ENCODE measurements around the gene TRMT11.

Gene TRMT11

DNA sequence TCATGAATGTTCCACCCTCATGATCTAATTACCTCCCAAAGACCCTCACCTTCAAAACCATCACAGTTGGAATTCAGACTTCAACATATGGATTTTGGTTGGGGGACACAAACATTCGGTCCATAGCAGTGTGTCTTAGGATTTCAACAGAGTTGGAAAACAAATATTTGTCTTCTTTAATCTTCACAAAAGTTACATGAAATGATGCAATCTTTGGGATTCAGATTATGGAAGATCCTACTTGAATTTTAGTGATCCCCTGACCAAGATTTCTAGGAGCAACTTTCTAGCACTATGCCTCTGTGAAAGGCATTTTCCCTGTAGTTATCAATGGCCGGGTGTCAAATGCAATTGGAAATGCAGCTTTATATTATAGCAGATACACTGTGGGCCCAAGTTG lies 86.5 kb downstream of the TRMT11 start:
- H3K4ac ChIP-seq (ENCODE audit: low read depth, low read length) = no peak overlapping the region
- no peaks in the 10 kb centered on the region for H3K79me1 ChIP-seq (ENCODE audit: low read length)
- H4K8ac ChIP-seq (ENCODE audit: low read depth, low read length) = no peak overlapping the region
- H2BK5ac ChIP-seq (ENCODE audit: low read depth, low read length, poor library complexity) = no peak overlapping the region
- no peak overlapping the region for H3K9ac ChIP-seq (ENCODE audit: low read length)
- no peak overlapping the region for H4K91ac ChIP-seq (ENCODE audit: low read depth, low read length)
- no peak overlapping the region for H2BK120ac ChIP-seq (ENCODE audit: insufficient read depth, low read length, poor library complexity)
- H2BK12ac ChIP-seq (ENCODE audit: low read length) = no peak overlapping the region
- no peaks in the 10 kb centered on the region for H3K36me3 ChIP-seq (ENCODE audit: control insufficient read depth in 1 of 2, insufficient read depth in 2 of 2, low read length in 2 of 2)
- no peak overlapping the region for H3K27ac ChIP-seq (ENCODE audit: low read depth, low read length)
- H3K14ac ChIP-seq (ENCODE audit: low read length) = no peak overlapping the region
- no peak overlapping the region for H2AFZ ChIP-seq (ENCODE audit: insufficient read depth, low read length, poor library complexity)
- H3K9me3 ChIP-seq (ENCODE audit: insufficient read depth, low read depth, low read length) = no peaks in the 10 kb centered on the region
- no peak overlapping the region for H4K12ac ChIP-seq (ENCODE audit: low read depth, low read length)
- no peaks in the 10 kb centered on the region for H3K27me3 ChIP-seq (ENCODE audit: insufficient read depth, low read length)
- H3K4me1 ChIP-seq (ENCODE audit: control insufficient read depth in 1 of 2, insufficient read depth in 2 of 2, low read length in 2 of 2) = no peaks in the 10 kb centered on the region
- H3K18ac ChIP-seq (ENCODE audit: low read length) = no peak overlapping the region
- WGBS (ENCODE audit: extremely low coverage, insufficient coverage, insufficient read length) = no CpG with 5 or more reads among the region's 2 CpGs
- no peak overlapping the region for H2AK5ac ChIP-seq (ENCODE audit: low read length)
- no peak overlapping the region for H3K23ac ChIP-seq (ENCODE audit: low read length)
- no peak for DNase-seq
- no peaks in the 10 kb centered on the region for H3K79me2 ChIP-seq (ENCODE audit: control insufficient read depth, insufficient read depth, low read length, poor library complexity)
- no peak overlapping the region for H3K4me2 ChIP-seq (ENCODE audit: low read length)
- H3K4me3 ChIP-seq (ENCODE audit: low read depth, low read length) = no peak overlapping the region

GRCh38 chr6:126075335-126076071 lies 89.2 kb downstream of the TRMT11 start:
- H3K79me2 ChIP-seq (ENCODE audit: control insufficient read depth, insufficient read depth, low read length, poor library complexity) = no peaks in the 10 kb centered on the region
- H4K12ac ChIP-seq (ENCODE audit: low read depth, low read length) = no peak overlapping the region
- WGBS (ENCODE audit: extremely low coverage, insufficient coverage, insufficient read length) = no CpG with 5 or more reads among the region's 4 CpGs
- no peak overlapping the region for H4K8ac ChIP-seq (ENCODE audit: low read depth, low read length)
- H3K18ac ChIP-seq (ENCODE audit: low read length) = no peak overlapping the region
- H3K14ac ChIP-seq (ENCODE audit: low read length) = no peak overlapping the region
- H3K4me2 ChIP-seq (ENCODE audit: low read length) = no peak overlapping the region
- no peak overlapping the region for H3K23ac ChIP-seq (ENCODE audit: low read length)
- H2AK5ac ChIP-seq (ENCODE audit: low read length) = no peak overlapping the region
- no peaks in the 10 kb centered on the region for H3K4me1 ChIP-seq (ENCODE audit: control insufficient read depth in 1 of 2, insufficient read depth in 2 of 2, low read length in 2 of 2)
- H3K27ac ChIP-seq (ENCODE audit: low read depth, low read length) = no peak overlapping the region
- no peak overlapping the region for H2BK5ac ChIP-seq (ENCODE audit: low read depth, low read length, poor library complexity)
- H3K4me3 ChIP-seq (ENCODE audit: low read depth, low read length) = no peak overlapping the region
- no peak overlapping the region for H4K91ac ChIP-seq (ENCODE audit: low read depth, low read length)
- no peaks in the 10 kb centered on the region for H3K9me3 ChIP-seq (ENCODE audit: insufficient read depth, low read depth, low read length)
- DNase-seq = no peak
- no peak overlapping the region for H3K4ac ChIP-seq (ENCODE audit: low read depth, low read length)
- no peak overlapping the region for H3K9ac ChIP-seq (ENCODE audit: low read length)
- H2BK120ac ChIP-seq (ENCODE audit: insufficient read depth, low read length, poor library complexity) = no peak overlapping the region
- no peaks in the 10 kb centered on the region for H3K27me3 ChIP-seq (ENCODE audit: insufficient read depth, low read length)
- H3K36me3 ChIP-seq (ENCODE audit: control insufficient read depth in 1 of 2, insufficient read depth in 2 of 2, low read length in 2 of 2) = no peaks in the 10 kb centered on the region
- H3K79me1 ChIP-seq (ENCODE audit: low read length) = no peaks in the 10 kb centered on the region
- H2BK12ac ChIP-seq (ENCODE audit: low read length) = no peak overlapping the region
- no peak overlapping the region for H2AFZ ChIP-seq (ENCODE audit: insufficient read depth, low read length, poor library complexity)

GRCh38 chr6:126076992-126077664 lies 90.8 kb downstream of the TRMT11 start:
- no peak overlapping the region for H3K4ac ChIP-seq (ENCODE audit: low read depth, low read length)
- H3K27ac ChIP-seq (ENCODE audit: low read depth, low read length) = no peak overlapping the region
- no peaks in the 10 kb centered on the region for H3K4me1 ChIP-seq (ENCODE audit: control insufficient read depth in 1 of 2, insufficient read depth in 2 of 2, low read length in 2 of 2)
- H3K23ac ChIP-seq (ENCODE audit: low read length) = no peak overlapping the region
- H2BK12ac ChIP-seq (ENCODE audit: low read length) = no peak overlapping the region
- no peak overlapping the region for H4K91ac ChIP-seq (ENCODE audit: low read depth, low read length)
- no peak overlapping the region for H2AK5ac ChIP-seq (ENCODE audit: low read length)
- no peak overlapping the region for H3K4me2 ChIP-seq (ENCODE audit: low read length)
- H3K9ac ChIP-seq (ENCODE audit: low read length) = no peak overlapping the region
- H3K14ac ChIP-seq (ENCODE audit: low read length) = no peak overlapping the region
- no peak overlapping the region for H2BK120ac ChIP-seq (ENCODE audit: insufficient read depth, low read length, poor library complexity)
- no CpG with 5 or more reads among the region's 3 CpGs for WGBS (ENCODE audit: extremely low coverage, insufficient coverage, insufficient read length)
- H2BK5ac ChIP-seq (ENCODE audit: low read depth, low read length, poor library complexity) = no peak overlapping the region
- no peak overlapping the region for H4K12ac ChIP-seq (ENCODE audit: low read depth, low read length)
- H3K79me2 ChIP-seq (ENCODE audit: control insufficient read depth, insufficient read depth, low read length, poor library complexity) = no peaks in the 10 kb centered on the region
- H2AFZ ChIP-seq (ENCODE audit: insufficient read depth, low read length, poor library complexity) = no peak overlapping the region
- no peaks in the 10 kb centered on the region for H3K36me3 ChIP-seq (ENCODE audit: control insufficient read depth in 1 of 2, insufficient read depth in 2 of 2, low read length in 2 of 2)
- no peak for DNase-seq
- H3K79me1 ChIP-seq (ENCODE audit: low read length) = no peaks in the 10 kb centered on the region
- no peak overlapping the region for H4K8ac ChIP-seq (ENCODE audit: low read depth, low read length)
- H3K18ac ChIP-seq (ENCODE audit: low read length) = no peak overlapping the region
- H3K9me3 ChIP-seq (ENCODE audit: insufficient read depth, low read depth, low read length) = no peaks in the 10 kb centered on the region
- no peak overlapping the region for H3K4me3 ChIP-seq (ENCODE audit: low read depth, low read length)
- no peaks in the 10 kb centered on the region for H3K27me3 ChIP-seq (ENCODE audit: insufficient read depth, low read length)

GRCh38 chr6:126077810-126078776 lies 91.8 kb downstream of the TRMT11 start:
- no peak overlapping the region for H2AK5ac ChIP-seq (ENCODE audit: low read length)
- H2BK5ac ChIP-seq (ENCODE audit: low read depth, low read length, poor library complexity) = no peak overlapping the region
- no peaks in the 10 kb centered on the region for H3K79me1 ChIP-seq (ENCODE audit: low read length)
- H3K14ac ChIP-seq (ENCODE audit: low read length) = no peak overlapping the region
- no peak overlapping the region for H3K4ac ChIP-seq (ENCODE audit: low read depth, low read length)
- no peak overlapping the region for H3K9ac ChIP-seq (ENCODE audit: low read length)
- no peak overlapping the region for H4K91ac ChIP-seq (ENCODE audit: low read depth, low read length)
- H3K27ac ChIP-seq (ENCODE audit: low read depth, low read length) = no peak overlapping the region
- no peak overlapping the region for H2BK120ac ChIP-seq (ENCODE audit: insufficient read depth, low read length, poor library complexity)
- H3K23ac ChIP-seq (ENCODE audit: low read length) = no peak overlapping the region
- no peak overlapping the region for H3K4me3 ChIP-seq (ENCODE audit: low read depth, low read length)
- no peak overlapping the region for H4K12ac ChIP-seq (ENCODE audit: low read depth, low read length)
- H4K8ac ChIP-seq (ENCODE audit: low read depth, low read length) = no peak overlapping the region
- no peak for DNase-seq
- H3K18ac ChIP-seq (ENCODE audit: low read length) = no peak overlapping the region
- H3K27me3 ChIP-seq (ENCODE audit: insufficient read depth, low read length) = no peaks in the 10 kb centered on the region
- no peaks in the 10 kb centered on the region for H3K4me1 ChIP-seq (ENCODE audit: control insufficient read depth in 1 of 2, insufficient read depth in 2 of 2, low read length in 2 of 2)
- WGBS (ENCODE audit: extremely low coverage, insufficient coverage, insufficient read length) = no CpG with 5 or more reads among the region's 11 CpGs
- no peak overlapping the region for H3K4me2 ChIP-seq (ENCODE audit: low read length)
- no peaks in the 10 kb centered on the region for H3K36me3 ChIP-seq (ENCODE audit: control insufficient read depth in 1 of 2, insufficient read depth in 2 of 2, low read length in 2 of 2)
- H2AFZ ChIP-seq (ENCODE audit: insufficient read depth, low read length, poor library complexity) = no peak overlapping the region
- no peaks in the 10 kb centered on the region for H3K9me3 ChIP-seq (ENCODE audit: insufficient read depth, low read depth, low read length)
- H3K79me2 ChIP-seq (ENCODE audit: control insufficient read depth, insufficient read depth, low read length, poor library complexity) = no peaks in the 10 kb centered on the region
- no peak overlapping the region for H2BK12ac ChIP-seq (ENCODE audit: low read length)
